Colonic mucosa (tissue), 4 donors: ENCODE results near the gene SPTBN1. TPM values are rescaled to one million over a fixed set of nuclear protein-coding genes. Genes with fewer than 3 reads are reported as not detected.

Experiments used
- DNase-seq: peaks from one replicate; pipeline ENCODE4 v3.0.0-alpha.2; 2020
- H3K27ac ChIP-seq: fragments of 200-600 bp; one replicate; pipeline ENCODE4 v1.8.0; 2021
- H3K27me3 ChIP-seq: fragments of 200-600 bp; one replicate; pipeline ENCODE4 v1.8.0; 2021
- H3K36me3 ChIP-seq: fragments of 200-600 bp; one replicate; pipeline ENCODE4 v1.8.0; 2021
- H3K4me1 ChIP-seq: fragments of 200-600 bp; one replicate; pipeline ENCODE4 v1.8.0; 2021; ENCODE audit warnings: mild to moderate bottlenecking
- H3K4me3 ChIP-seq: fragments of 200-600 bp; one replicate; pipeline ENCODE4 v1.8.0; 2021
- H3K9ac ChIP-seq, 2 donors: one replicate each; pipeline ENCODE4 v1.7.0; 2013; ENCODE audit warnings: control low read depth in 2 of 2, low read depth in 2 of 2, low read length in 2 of 2
- H3K9me3 ChIP-seq: fragments of 200-600 bp; one replicate; pipeline ENCODE4 v1.8.0; 2021
- CTCF ChIP-seq: fragments of 200-600 bp; IDR thresholded peaks from one replicate; pipeline ENCODE4 v1.8.0; 2022; ENCODE audit warnings: antibody characterized with exemption, mild to moderate bottlenecking
- intact Hi-C: fragments of 100-400 bp; cut with DNase I; formaldehyde crosslinking; loops from one replicate; pipeline ENCODE4 v1.14.1; 2022
- total RNA-seq, 2 donors: library from RNA; stranded (reverse); fragmentation: NEBNext Ultra II Directional in 1 of 2; extraction: Animal tissue kit (Norgen Biotek cat#: 25700) in 1 of 2; gene quantifications; one replicate each; pipeline ENCODE4 v1.2.1, GENCODE V29; 2021
- donor health status: healthy.
- donor health status: DM: no; HTN: no; CAD: no.
- donor health status: DM: no; HTN: no; CAD: no.

The SPTBN1 gene
- total RNA-seq, 2 donors from 2014 or later = 325 to 338 TPM

- no peaks in the 10 kb centered on the region for H3K27me3 ChIP-seq
- intact Hi-C loops = loop anchor here (10.0 kb wide), 1 partner anchor 171 kb away; no protein-coding TSS in a partner anchor
- no peak overlapping the region for H3K4me3 ChIP-seq
- no peak for TF ChIP-seq CTCF
- H3K9ac ChIP-seq = no peak overlapping the region
- H3K4me1 ChIP-seq = no peaks in the 10 kb centered on the region
- H3K36me3 ChIP-seq = peaks cover 28% of the 10 kb centered on the region
- no peaks in the 10 kb centered on the region for H3K9me3 ChIP-seq
- DNase-seq = no peak
- no peak overlapping the region for H3K27ac ChIP-seq
These were observed 207.4 kb downstream of the SPTBN1 start for GRCh38 chr2:54663424-54664030.

- Histone ChIP-seq H3K4me3 (no peak overlapping the region), H3K27ac (no peak overlapping the region), H3K9me3 (no peaks in the 10 kb centered on the region), H3K27me3 (no peaks in the 10 kb centered on the region), H3K9ac (no peak overlapping the region), H3K4me1 (no peaks in the 10 kb centered on the region), H3K36me3 (peaks cover 22% of the 10 kb centered on the region)
- no peak for TF ChIP-seq CTCF
- no peak for DNase-seq
- intact Hi-C loops = loop anchor here (10.0 kb wide), 1 partner anchor 170 kb away; no protein-coding TSS in a partner anchor
These were observed 208.2 kb downstream of the SPTBN1 start for GRCh38 chr2:54664238-54664786.

- peak; percentile 54 for DNase-seq
- intact Hi-C loops = loop anchor here (5.0 to 10.0 kb wide), 2 partner anchors 42 to 169 kb away; no protein-coding TSS in a partner anchor
- peak; percentile 66 for TF ChIP-seq CTCF
- Histone ChIP-seq H3K9me3 (no peaks in the 10 kb centered on the region), H3K27ac (peak overlapping the region; percentile 45), H3K27me3 (no peaks in the 10 kb centered on the region), H3K4me3 (no peak overlapping the region), H3K36me3 (peaks cover 21% of the 10 kb centered on the region), H3K9ac (no peak overlapping the region), H3K4me1 (no peaks in the 10 kb centered on the region)
These were observed 209.3 kb downstream of the SPTBN1 start for GRCh38 chr2:54665436-54665856.

- Histone ChIP-seq H3K9me3 (no peaks in the 10 kb centered on the region), H3K4me3 (no peak overlapping the region), H3K9ac (no peak overlapping the region), H3K27me3 (no peaks in the 10 kb centered on the region), H3K36me3 (peaks cover 18% of the 10 kb centered on the region), H3K27ac (peak overlapping the region; percentile 45), H3K4me1 (no peaks in the 10 kb centered on the region)
- intact Hi-C loops = loop anchor here (5.0 to 10.0 kb wide), 2 partner anchors 41 to 169 kb away; no protein-coding TSS in a partner anchor
- no peak for DNase-seq
- TF ChIP-seq CTCF = no peak
These were observed 210.1 kb downstream of the SPTBN1 start for GRCh38 chr2:54666131-54666633.

GRCh38 chr2:54666634-54667265, 210.6 kb downstream of the SPTBN1 start:
- Histone ChIP-seq H3K9ac (peak overlapping the region in 1 of 2 donors; percentile 7), H3K4me3 (no peak overlapping the region), H3K36me3 (peaks cover 18% of the 10 kb centered on the region), H3K27ac (peak overlapping the region; percentile 45), H3K4me1 (no peaks in the 10 kb centered on the region), H3K27me3 (no peaks in the 10 kb centered on the region), H3K9me3 (no peaks in the 10 kb centered on the region)
- intact Hi-C loops = loop anchor here (5.0 to 10.0 kb wide), 2 partner anchors 41 to 168 kb away; no protein-coding TSS in a partner anchor
- no peak for DNase-seq
- TF ChIP-seq CTCF = no peak
